Inferior parietal cortex (tissue), 1 donor: ENCODE data around the gene NCAPG2.

Experiments used
- DNase-seq: peaks from one replicate; pipeline ENCODE4 v3.0.0-alpha.2; 2016; ENCODE audit errors: extremely low spot score

NCAPG2 gene

DNA sequence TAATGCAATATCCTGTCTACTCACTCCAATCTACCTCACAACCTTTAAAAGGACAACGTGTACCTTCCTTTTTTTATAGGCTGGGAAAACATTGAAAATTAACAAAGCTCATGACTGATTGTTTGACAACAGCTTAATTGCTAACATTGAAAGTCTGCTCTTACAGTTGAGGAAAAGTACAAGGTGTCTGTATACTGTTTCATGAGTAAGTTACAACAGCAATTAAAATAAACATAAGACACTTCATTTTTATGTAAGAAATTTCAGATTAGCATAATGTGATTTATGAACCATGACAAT lies 28.6 kb upstream of the NCAPG2 start:
- DNase-seq: no peak

DNA sequence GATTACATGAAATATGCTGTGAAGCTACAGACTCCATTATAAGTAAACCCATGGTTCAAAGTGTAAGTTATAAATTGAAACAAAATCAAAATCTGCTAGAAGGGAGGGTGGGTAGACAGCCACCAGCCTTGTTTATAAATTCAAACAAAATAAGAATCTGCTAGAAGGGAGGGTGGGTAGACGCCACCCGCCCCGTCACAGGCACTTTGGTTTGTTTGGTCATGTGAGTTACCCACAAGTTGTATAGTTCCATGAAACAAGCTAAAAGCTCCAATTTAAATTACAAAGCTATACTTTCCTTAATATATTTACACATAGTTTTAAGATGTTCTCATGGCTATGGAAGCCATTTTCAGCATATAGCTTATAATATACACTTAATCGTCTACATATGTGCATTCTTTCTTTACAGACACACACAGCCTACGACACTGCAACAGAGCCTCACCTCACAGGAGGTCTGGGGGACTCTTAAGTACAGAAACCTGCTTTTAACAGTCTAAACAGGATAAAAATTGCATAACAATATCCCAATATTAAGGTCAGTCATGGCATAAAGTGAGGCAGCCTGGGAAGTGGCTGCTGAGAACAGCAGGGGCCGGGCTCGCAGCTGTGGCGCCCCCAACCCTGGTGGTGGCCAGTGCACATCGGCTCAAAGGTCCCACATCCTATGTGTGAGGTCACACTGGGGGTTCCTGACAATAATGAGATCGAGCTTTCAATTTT lies 28.1 kb upstream of the NCAPG2 start:
- no peak for DNase-seq

DNA sequence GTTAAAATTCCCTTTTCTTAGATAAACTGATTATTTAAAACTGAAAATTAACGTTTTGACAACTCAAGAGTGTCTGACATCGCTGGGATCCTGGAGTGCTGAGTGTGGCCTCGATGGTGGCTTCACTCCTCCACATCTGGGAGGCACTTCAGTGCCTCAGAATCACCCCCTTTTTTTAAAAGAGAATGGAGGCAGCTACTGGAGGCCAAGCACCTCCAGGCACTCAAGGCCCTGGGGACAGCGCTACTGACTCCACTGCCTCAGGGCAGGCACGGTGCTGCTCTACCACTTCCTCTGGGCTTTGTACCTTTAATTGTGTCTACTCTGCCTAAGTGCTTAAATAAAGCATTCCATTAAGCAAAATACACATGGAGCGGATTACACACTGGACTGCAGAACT lies 27.2 kb upstream of the NCAPG2 start:
- DNase-seq: no peak

DNA sequence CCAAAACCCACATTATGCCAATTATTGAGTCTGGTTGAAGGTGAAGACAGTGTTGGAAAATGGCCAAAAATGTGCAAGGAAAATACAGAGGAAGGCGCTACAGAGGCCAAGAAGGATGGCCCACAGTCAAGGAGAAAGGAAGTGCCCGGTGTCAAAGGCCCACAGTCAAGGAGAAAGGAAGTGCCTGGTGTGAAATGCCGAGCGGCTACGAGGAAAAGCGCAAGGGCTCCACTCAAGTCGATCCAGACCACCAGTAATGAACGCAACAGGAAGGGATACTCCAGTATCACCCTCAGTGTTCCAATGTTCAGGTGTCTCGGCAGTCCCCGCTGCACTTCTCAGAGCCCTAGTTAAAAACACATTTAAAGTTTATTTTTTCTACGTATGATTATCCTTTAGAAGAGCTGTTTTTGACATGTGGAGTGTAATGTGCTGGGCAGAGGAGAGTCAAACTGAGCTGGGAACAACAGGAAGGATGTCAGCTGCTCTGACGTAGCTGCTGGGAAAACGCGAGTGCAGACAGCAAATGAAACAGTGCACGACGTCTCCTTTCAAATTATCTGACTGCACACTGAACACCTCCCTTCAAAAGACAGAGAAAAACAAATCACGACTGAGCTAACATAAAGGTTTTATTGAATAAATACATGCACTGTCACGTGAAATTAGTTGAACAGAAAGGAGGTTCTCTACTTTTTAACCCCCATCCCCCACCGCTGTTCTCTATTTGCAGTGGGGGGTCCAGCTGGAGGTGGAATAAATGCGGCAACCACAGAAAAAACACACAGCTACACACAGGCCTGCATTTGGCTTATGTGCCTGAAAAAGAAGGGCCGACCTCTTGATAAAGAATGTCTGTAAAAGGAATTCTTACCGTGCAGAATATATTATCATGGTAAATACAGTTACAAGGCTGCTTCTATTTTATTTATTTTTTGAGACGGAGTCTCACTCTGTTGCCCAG lies 26.1 kb upstream of the NCAPG2 start:
- no peak for DNase-seq

DNA sequence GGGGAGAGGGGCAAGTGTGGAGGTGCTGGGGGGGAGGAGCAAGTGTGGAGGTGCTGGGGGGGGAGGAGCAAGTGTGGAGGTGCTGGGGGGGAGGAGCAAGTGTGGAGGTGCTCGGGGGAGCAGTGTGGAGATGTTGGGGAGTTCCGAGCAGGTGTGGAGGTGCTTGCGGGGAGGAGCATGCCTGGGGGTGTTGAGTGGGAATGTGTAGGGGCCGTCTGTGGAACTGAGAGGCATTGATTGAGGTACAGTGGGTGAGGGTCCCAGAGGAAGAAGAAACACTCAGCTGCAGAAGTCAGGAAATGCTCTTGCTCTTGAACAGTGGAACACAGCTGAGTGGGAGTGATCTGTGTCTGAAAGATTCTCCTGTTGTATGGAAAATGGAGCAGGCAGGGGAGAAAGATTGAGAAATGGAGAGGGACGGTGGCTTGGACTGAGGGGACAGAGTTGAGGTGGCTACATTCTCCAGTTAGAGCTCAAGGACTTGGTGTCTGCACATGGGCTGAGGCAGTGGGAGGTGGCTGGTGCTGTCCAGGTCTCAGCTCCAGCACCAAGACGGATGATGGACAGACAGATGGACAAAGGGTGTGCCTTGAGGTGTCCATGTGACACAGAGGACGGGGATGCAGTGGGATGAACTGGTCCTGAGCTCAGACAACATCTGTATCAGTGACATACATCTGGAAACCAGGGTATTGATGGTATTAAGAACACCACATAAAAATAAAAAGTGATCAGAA lies 25.2 kb upstream of the NCAPG2 start:
- DNase-seq: no peak

DNA sequence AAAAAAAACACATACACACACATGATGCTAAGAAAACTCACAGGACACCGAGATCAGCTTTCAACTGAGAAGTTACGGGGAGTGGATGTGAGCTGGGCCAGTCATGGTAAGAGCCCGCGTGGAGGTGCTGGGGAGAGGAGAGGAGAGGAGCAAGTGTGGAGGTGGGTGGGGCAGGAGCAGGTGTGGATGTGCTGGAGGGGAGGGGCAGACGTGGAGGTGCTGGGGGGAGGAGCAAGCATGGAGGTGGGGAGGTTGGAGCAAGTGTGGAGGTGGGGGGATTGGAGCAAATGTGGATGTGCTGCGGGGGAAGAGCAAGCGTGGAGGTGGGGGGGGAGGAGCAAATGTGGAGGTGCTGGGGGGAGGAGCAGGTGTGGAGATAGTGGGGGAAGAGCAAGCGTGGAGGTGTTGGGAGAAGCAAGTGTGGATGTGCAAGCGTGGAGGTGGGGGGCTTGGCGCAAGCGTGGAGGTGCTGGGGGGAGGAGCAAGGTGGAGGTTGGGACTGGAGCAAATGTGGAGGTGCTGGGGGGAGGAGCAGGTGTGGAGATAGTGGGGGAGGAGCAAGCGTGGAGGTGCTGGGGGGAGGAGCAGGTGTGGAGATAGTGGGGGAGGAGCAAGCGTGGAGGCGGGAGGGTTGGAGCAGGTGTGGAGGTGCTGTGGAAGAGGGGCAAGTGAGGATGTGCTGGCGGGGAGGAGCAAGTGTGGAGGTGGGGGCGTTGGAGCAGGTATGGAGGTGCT lies 24.5 kb upstream of the NCAPG2 start:
- DNase-seq: no peak

DNA sequence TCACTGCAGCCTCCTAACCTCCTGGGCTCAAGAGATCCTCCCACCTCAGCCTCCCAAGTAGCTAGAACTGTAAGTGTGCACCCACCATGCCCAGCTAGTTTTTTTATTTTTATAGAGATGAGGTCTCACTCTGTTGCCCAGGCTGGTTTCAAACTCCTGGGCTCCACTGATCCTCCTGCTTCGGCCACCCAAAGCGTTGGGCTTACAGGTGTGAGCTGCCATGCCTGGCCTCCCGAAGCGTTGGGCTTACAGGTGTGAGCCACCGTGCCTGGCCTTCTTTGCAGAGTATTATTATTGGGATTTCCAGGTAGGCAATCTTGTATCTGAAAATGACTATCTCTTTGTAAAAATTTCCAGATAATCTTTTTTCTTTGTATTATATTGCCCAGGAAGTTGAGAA lies 23.1 kb upstream of the NCAPG2 start:
- no peak for DNase-seq

DNA sequence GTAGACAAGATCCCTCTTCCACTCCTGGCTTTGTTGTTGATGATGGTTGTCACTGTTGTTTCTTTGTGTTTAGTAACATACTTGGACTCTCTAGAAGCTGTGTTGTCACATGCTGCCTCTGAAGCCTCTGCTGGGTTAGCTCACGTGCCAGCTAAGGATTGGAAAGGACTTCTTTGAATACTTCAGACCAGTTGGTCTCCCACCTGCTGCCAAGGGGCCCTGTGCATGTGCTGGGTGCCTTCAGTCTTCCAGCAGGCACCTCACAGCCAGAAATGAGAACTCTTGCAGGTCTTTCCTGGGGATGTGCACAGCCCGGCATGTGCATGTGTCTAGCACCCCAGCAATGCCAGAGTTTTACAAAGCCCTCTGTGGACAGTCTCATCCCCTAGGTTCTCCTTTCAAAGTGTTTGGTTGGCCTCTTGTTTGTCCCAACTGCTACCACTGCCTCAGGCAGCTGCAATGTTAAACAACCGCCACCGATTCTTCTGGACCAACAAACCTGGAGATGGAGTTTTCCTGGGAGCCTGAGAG lies 21.7 kb upstream of the NCAPG2 start:
- no peak for DNase-seq

DNA sequence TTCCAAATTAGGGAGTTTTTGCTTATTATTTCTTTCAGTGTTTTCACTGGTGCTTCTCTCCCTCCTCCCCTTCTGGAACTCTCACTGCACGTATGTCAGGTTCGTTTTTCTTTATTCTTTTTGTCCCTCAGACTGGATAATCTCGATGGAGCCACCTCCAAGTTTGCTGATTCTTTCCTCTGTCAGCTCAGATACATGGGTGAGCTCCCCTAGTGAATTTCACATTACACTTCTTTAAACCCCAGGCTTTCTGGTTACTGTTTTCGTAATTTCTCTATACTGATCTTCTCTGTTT lies 20.8 kb upstream of the NCAPG2 start:
- no peak for DNase-seq

DNA sequence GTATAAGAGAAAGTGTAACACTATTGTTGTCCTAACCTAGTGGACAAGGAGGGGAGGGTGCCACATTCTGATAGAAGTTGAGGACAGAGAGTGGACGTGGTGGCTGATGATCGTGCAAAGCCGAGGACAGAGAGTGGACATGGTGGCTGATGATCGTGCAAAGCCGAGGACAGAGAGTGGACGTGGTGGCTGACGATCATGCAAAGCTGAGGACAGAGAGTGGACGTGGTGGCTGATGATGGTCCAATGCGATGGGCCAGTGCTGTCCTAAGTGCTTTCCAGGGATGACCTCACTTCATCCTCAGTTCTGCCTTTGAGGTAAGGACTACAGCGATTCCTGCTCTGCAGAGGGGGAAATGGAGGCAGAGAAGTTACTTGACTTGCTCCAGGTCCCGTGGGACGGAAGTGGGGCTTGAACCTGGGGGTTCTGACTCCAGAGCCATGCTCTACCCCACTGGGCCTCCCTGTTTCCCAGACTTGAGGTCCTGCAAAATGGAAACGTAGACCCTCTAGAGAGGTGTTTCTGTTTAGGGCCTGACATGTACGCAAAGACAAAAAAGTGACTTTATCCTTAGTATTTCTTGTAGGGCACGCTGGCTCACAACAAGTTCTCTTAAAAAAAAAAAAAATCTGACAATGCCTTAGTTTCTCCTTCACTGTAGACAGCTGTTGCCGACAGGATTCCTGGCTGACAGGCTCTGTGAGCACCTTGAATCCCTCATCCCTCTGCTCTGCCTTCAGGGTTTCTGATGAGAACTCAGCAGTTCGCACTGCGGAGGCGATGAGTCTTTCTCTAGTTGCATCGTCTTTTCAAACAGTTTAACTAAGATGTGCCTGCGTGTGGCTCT lies 20.3 kb upstream of the NCAPG2 start:
- DNase-seq: no peak

DNA sequence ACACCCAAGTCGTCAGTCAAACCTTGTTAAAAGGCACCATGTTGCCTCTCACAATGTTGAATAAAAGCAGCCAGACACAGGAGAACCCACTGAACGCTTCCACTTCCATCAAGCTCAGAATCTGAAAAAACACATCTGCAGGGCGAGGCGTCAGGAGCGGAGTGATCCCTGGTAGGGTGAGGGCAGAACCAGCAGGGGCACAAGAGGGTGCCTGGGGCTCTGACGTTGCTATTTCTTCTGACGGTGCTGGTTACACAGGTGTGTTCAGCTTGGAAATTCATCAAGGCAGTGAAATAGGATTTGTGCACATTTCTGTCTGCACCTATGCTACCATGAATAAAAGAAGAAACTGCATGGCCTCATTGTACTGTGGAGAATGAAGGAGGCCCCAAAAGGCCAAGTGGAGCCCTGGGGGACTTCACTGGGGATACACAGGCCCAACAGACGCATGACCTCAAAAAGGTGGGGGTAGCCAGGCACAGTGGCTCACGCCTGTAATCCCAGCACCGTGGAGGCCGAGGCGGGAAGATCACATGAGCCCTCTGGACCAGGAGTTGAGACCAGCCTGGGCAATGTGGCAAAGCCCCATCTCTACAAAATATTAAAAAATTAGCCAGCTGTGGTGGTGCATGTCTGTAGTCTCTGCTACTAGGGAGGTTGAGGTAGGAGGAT lies 19.2 kb upstream of the NCAPG2 start:
- DNase-seq: no peak

DNA sequence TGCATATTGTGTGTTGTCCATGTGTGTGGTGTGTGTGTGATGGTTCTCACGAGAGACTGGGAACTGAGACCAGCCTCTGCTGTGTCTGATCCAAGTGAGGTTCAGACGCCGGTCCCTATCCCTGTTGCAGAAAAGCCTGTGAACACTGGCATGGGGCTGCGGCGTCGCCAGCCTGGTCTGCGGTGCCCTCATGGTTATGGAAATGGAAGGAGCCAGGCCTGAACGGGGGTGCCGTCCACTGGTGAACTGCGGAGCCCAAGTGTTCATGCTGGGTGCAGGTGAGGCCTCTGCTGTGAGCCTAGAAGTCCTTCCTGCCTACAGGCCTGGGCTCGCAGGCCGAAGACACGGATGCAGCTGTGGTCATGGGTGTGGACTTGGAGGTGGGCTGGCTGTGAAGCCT lies 18.7 kb upstream of the NCAPG2 start:
- DNase-seq: no peak

DNA sequence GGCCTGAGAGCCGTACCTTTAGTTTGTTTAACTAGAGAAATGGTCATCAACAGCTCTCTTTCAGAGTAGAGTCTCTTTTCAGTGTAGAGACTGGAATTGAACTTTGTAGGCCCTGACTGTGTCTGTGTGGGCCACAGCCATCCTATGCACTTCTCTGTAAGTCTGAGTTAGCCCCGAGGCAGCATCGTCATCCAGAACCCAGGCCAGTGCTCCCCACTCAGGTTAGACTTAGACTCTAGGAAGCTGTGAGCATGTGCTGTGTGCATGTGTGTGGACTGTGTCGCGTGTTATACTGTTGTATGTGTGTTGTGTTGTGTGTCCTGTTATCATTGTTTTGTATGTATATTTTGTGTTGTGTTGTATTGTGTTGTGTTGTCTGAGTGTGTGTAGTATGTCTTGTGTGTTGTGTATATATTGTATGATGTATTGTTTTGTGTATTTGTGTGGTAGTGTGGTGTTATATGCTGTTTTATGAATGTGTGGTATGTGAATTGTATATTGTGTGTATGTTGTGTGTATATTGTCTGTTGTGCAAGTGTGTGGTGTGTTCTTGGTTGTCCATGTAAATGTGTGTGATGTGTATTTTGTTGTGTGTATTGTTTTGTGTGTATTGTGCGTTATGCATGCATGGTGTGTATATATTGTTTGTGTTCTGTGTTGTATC lies 18.1 kb upstream of the NCAPG2 start:
- DNase-seq: no peak

DNA sequence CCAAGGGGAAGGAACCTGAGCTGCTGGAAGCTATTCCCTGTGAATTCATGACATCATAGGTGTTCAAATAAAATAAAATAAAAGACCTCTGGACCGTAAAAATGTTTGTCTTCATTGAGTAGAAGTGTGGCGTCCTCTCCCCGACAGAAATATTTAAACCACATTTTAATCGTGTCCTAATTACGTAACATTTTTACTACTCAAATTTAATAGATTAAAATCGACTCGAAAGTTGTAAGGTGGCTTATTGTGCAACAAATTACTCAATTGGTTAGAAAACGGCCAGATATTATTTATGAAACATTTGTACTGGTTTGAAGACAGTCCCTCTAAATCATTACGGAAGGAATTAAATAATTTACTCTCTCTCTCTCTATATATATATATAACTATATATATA lies 15.5 kb upstream of the NCAPG2 start:
- DNase-seq: no peak

DNA sequence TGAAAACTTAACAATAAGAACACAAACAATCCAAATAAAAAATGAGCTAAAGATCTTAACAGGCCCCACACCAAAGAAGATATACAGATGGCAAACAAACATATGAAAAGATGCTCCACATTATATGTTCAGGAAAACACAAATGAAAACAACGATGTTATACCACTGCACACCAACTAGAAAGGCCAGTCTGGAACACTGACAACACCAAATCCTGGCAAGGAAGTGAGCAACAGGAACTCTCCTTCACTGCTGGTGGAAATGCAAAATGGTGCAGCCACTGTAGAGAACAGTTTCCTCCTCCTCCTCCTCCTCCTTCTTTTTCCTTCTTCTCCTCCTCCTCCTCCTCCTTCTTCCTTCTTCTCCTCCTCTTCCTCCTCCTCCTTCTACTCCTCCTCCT lies 12.2 kb upstream of the NCAPG2 start:
- DNase-seq: no peak

DNA sequence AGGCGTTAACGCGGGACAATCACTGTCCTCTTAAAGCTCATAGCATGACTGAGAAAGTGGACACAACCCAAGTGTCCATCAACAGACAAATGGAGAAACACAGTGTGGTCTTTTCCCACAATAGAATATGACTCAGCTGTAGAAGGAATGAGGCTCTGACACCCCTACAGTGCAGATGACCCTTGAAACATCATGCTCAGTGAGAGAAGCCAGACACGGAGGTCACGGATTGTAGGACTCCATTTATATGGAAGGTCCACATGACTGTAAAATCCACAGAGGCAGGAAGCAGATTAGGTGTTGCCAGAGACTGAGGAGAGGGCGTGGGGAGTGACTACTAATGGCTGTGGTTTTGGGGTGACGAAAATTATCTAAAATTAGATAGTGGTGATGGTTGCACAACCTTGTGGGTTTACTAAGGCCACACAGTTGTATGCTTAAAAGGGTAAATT lies 6.1 kb upstream of the NCAPG2 start:
- no peak for DNase-seq

DNA sequence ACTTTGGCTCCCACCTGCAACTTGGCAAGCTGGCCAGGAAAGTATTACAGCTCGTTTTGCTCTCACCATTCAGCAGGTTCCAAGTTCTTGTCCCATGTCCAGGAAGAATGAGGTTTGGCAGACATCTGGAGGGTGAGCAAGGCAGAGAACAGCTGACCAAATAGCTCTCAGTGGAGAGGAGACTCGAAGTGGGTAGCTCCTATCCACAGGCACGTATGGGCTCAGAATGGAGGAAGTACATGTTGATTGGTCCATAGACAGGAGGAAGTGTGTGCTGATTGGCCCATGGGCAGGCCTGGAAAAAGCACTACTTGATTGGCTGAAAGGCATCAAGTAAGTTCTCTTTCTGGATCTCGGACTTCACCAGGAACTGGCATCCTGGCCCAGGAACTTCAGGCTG lies 3.0 kb upstream of the NCAPG2 start:
- DNase-seq: no peak

DNA sequence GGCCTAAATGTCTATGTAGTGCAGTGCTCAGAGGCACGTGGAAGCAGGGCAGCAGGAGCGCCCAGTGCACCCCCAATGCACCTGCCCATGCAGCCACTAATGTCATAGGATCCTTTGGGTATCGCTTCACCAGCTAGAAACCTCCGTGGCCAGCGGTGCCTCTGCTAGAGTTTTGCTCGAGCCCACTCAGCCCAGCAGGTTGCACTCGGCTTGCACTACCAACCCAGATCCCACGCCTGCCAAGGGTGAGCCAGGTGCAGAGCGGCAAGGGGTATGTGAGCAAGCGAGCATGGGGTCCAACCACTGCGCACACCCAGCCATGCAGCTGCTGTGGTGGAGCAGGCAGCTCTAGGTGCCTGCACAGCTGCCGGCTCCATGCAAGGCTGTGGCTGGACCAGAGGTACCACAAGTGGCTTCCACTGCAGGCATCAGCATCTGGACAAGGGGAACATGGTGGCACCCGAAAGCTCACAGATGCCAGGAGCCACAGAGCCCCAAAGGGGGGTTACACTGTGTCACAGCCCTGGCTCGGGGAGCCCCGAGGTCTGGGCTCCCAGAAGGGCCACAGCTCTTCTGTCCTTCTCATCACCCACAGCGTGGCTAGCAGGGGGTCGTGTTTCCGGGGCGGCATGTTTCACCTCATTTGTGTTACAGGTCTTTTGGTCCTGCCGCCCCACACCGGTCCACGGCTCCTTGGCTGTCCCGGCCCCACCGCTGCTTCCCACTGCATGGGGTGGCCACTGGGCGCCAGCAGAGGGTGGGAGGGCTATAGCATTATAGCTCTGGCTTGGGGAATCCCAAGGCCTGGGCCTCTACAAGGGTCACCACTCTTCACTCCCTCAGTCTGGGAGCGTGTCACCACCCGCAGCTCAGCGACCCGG lies 2.3 kb upstream of the NCAPG2 start:
- DNase-seq: no peak

DNA sequence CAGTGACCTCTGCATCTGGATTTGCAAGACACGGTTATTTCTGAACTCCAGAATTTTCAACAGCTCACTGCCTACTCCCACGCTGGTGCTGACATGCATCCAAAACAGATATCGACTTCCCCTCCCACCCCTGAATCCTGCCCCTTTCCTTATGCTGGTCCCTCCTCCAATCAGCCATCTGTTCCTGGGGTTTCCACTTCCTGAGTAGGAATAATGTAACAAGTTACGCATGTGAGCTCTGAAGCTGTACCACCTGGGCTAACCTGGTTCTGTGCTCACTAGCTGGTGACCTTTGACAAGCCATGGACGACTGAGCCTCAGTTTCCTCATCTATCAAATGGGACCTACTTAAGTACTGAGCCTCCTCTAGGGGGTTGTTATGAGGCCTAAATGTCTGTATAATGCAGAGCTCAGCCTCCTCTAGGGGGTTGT lies 1.7 kb upstream of the NCAPG2 start:
- no peak for DNase-seq
